ENCODE measurements around the gene LTB4R.

Gene LTB4R

GRCh38 chr14:24297190-24297964 is 13.9 kb upstream of the LTB4R start:
- no peak for FAIRE-seq
- no peak for DNase-seq (ENCODE audit: insufficient read length, low spot score)
- TF ChIP-seq PAX5 (IDR thresholded peaks at IDR 0.05; ENCODE audit: insufficient read depth, low read length, severe bottlenecking): no peak
- TF ChIP-seq POU2F2 (IDR thresholded peaks at IDR 0.05; ENCODE audit: low read depth, low read length): no peak
- no peak for TF ChIP-seq SPI1 (IDR thresholded peaks at IDR 0.05; ENCODE audit: low read depth, low read length)
- no peak for TF ChIP-seq POLR2A (IDR thresholded peaks at IDR 0.05; ENCODE audit: low read depth, low read length)
- TF ChIP-seq POLR2AphosphoS5 (IDR thresholded peaks at IDR 0.05; ENCODE audit: low read depth, low read length): no peak
- TF ChIP-seq TAF1 (IDR thresholded peaks at IDR 0.05; ENCODE audit: low read depth, low read length): no peak

GRCh38 chr14:24298892-24299254 is 12.4 kb upstream of the LTB4R start:
- DNase-seq (ENCODE audit: insufficient read length, low spot score) (no peak), FAIRE-seq (peak; percentile 13)
- TF ChIP-seq POLR2A (IDR thresholded peaks at IDR 0.05; ENCODE audit: low read depth, low read length): no peak
- TF ChIP-seq TAF1 (IDR thresholded peaks at IDR 0.05; ENCODE audit: low read depth, low read length): no peak
- no peak for TF ChIP-seq POU2F2 (IDR thresholded peaks at IDR 0.05; ENCODE audit: low read depth, low read length)
- no peak for TF ChIP-seq POLR2AphosphoS5 (IDR thresholded peaks at IDR 0.05; ENCODE audit: low read depth, low read length)
- TF ChIP-seq PAX5 (IDR thresholded peaks at IDR 0.05; ENCODE audit: insufficient read depth, low read length, severe bottlenecking): no peak
- no peak for TF ChIP-seq SPI1 (IDR thresholded peaks at IDR 0.05; ENCODE audit: low read depth, low read length)

DNA sequence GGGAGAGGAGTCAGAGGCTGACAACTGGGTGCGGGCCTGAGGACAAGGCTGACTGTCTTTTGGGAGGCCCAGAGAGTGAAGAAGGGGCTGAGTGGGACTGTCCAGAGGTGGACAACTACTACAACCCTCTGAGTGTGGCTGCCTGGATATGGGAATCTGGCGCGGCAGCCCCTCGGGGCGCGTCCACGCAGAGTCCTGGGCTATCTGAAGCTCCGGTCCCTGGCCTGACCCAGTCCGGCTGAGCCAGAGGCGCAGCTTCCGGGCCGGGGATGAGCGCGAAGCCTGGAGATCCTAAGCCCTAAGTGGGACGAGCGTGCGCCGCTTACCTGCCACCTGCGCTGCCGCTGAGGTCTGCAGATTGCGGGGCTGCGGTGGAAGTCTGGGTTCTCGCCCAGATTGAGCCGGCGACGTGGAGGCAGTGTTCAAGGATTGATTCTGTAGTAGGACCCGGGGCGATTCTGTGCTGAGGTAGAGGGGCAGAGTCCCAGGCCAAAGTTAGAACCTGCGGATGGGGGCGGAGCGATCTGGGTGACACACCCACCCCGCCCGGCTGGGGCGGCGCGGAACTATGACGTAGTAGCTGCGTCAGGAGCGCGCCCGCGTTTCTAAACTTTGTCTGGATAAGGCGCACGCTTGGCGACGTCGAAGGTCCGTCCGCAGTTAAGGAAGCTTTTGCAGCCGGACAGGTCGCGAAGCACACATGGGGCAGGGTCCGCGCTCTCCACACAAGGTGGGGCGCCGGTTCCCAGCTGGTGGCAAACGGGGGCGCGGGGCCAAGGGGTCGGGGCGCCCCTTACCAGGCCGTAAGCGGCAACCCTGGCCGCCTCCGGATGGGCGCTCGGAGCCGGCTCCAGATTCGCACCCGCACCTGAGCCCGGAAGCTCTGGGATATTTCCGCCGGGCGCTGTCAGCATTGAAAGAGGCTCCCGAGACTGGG is 11.8 kb upstream of the LTB4R start, which contains the start of the genes DHRS1 and NOP9:
TSS of gene DHRS1 (minus strand) at position 526 of the 937 bp plus-strand sequence. CDS start 674 bp downstream, outside the sequence.
TSS of gene NOP9 (plus strand) at position 596 of the 937 bp plus-strand sequence. CDS start at position 701, 105 bp downstream.
- TF ChIP-seq POLR2AphosphoS5 (IDR thresholded peaks at IDR 0.05; ENCODE audit: low read depth, low read length) (peak; percentile 47; the same call in 1 of the 2 replicates), POLR2A (IDR thresholded peaks at IDR 0.05; ENCODE audit: low read depth, low read length) (peak; percentile 61), SPI1 (IDR thresholded peaks at IDR 0.05; ENCODE audit: low read depth, low read length) (no peak)
- DNase-seq (ENCODE audit: insufficient read length, low spot score): peak; percentile 95
- peak; percentile 95 for FAIRE-seq

GRCh38 chr14:24300326-24300980 is 10.8 kb upstream of the LTB4R start:
- no peak for TF ChIP-seq PAX5 (IDR thresholded peaks at IDR 0.05; ENCODE audit: insufficient read depth, low read length, severe bottlenecking)
- TF ChIP-seq TAF1 (IDR thresholded peaks at IDR 0.05; ENCODE audit: low read depth, low read length): no peak
- TF ChIP-seq POLR2AphosphoS5 (IDR thresholded peaks at IDR 0.05; ENCODE audit: low read depth, low read length): no peak
- no peak for TF ChIP-seq POLR2A (IDR thresholded peaks at IDR 0.05; ENCODE audit: low read depth, low read length)
- TF ChIP-seq SPI1 (IDR thresholded peaks at IDR 0.05; ENCODE audit: low read depth, low read length): no peak
- no peak for TF ChIP-seq POU2F2 (IDR thresholded peaks at IDR 0.05; ENCODE audit: low read depth, low read length)
- DNase-seq (ENCODE audit: insufficient read length, low spot score) (no peak), FAIRE-seq (no peak)

DNA sequence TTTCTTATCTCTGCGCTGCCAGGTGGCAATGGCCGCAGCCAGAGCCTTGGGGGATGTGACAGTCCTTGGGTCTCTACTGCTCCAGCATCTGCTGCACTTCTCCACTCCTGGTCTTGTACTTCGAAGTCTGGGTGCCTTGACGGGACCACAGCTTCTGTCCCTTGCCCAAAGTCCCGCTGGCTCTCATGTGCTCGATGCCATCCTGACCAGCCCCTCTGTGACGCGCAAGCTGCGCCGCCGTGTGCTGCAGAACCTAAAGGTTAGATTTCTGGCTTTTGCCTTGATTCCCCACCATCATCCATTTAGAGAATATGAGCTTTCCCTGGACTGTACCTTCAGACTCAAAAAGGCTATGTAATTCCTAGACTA is 7.3 kb upstream of the LTB4R start:
- FAIRE-seq: no peak
- no peak for TF ChIP-seq POLR2A (IDR thresholded peaks at IDR 0.05; ENCODE audit: low read depth, low read length)
- TF ChIP-seq PAX5 (IDR thresholded peaks at IDR 0.05; ENCODE audit: insufficient read depth, low read length, severe bottlenecking): no peak
- TF ChIP-seq POU2F2 (IDR thresholded peaks at IDR 0.05; ENCODE audit: low read depth, low read length): no peak
- no peak for TF ChIP-seq TAF1 (IDR thresholded peaks at IDR 0.05; ENCODE audit: low read depth, low read length)
- TF ChIP-seq SPI1 (IDR thresholded peaks at IDR 0.05; ENCODE audit: low read depth, low read length): no peak
- TF ChIP-seq POLR2AphosphoS5 (IDR thresholded peaks at IDR 0.05; ENCODE audit: low read depth, low read length): no peak

DNA sequence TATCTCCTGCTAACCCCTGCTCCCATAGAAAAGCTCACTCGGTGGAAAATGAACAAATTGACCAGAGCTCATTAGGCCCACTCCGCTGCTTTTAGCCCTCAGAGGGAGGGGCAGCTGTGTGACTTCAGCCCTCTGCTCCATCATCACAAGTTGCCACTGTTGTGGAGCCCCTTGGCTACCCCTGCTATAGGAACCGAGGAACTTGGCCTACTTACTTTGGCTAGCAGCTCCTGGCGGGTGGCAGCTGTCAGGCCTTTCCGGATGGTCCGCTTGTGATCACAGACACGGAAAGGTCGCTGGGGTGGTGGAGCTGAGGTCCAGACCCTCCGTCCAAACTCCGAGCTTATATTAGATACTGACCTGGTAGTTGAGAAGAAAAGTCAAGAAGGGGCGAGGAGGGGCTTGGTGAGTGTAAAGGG is 4.1 kb upstream of the LTB4R start:
- DNase-seq (ENCODE audit: insufficient read length, low spot score) (no peak), FAIRE-seq (no peak)
- TF ChIP-seq POLR2A (IDR thresholded peaks at IDR 0.05; ENCODE audit: low read depth, low read length): peak; percentile 40; the same call in 1 of the 2 replicates
- no peak for TF ChIP-seq PAX5 (IDR thresholded peaks at IDR 0.05; ENCODE audit: insufficient read depth, low read length, severe bottlenecking)
- TF ChIP-seq SPI1 (IDR thresholded peaks at IDR 0.05; ENCODE audit: low read depth, low read length): no peak

More for the DNA sequence above, 7.3 kb upstream of the LTB4R start:
- no peak for DNase-seq (ENCODE audit: insufficient read length, low spot score)

- TF ChIP-seq POLR2AphosphoS5 (IDR thresholded peaks at IDR 0.05; ENCODE audit: low read depth, low read length) (no peak), PAX5 (IDR thresholded peaks at IDR 0.05; ENCODE audit: insufficient read depth, low read length, severe bottlenecking) (no peak), SPI1 (IDR thresholded peaks at IDR 0.05; ENCODE audit: low read depth, low read length) (peak; percentile 79), POLR2A (IDR thresholded peaks at IDR 0.05; ENCODE audit: low read depth, low read length) (no peak), TAF1 (IDR thresholded peaks at IDR 0.05; ENCODE audit: low read depth, low read length) (no peak)
- FAIRE-seq (peak; percentile 79), DNase-seq (ENCODE audit: insufficient read length, low spot score) (peak; percentile 49)
Measured at GRCh38 chr14:24307575-24308341, 3.5 kb upstream of the LTB4R start, which contains the start of gene CIDEB. TSS of gene CIDEB (minus strand) at chr14:24307977. CDS start at chr14:24307858, 119 bp downstream.

DNA sequence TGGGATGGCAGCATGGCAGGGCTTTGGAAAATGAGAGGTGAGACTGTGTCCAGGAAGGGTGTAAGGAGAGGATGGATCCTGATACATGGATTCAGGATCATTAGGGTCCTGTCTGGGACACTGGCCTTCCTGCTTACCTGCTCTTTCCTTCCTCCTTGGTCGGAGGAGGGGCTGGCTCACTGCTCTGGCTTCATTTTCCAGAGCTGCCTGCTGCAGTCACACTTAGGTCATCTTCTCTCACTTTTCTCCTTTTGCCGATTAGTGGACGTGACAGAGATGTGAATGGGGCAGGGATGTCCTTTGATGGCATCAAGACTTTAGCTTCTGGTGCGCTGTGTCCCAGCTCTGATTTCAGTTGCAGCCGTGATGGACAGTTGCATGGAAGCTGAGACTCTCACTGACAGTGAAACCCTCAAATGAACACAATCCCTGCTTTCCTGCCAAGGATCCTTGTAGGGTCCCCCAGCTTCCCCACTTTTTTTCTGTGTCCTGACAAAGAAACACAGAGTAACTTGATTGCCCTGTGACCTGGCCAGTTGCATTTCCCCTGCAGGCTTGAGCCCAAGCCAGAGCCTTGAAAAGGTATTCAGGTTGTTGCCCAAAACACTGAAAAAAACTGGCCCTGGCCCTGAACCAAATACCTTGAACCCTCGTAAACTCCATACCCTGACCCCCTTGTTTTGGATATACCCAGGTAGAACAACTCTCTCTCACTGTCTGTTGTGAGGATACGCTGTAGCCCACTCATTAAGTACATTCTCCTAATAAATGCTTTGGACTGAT is 2.8 kb upstream of the LTB4R start:
- FAIRE-seq (no peak), DNase-seq (ENCODE audit: insufficient read length, low spot score) (no peak)
- TF ChIP-seq POLR2AphosphoS5 (IDR thresholded peaks at IDR 0.05; ENCODE audit: low read depth, low read length) (no peak), TAF1 (IDR thresholded peaks at IDR 0.05; ENCODE audit: low read depth, low read length) (no peak), POU2F2 (IDR thresholded peaks at IDR 0.05; ENCODE audit: low read depth, low read length) (no peak), SPI1 (IDR thresholded peaks at IDR 0.05; ENCODE audit: low read depth, low read length) (no peak), PAX5 (IDR thresholded peaks at IDR 0.05; ENCODE audit: insufficient read depth, low read length, severe bottlenecking) (no peak), POLR2A (IDR thresholded peaks at IDR 0.05; ENCODE audit: low read depth, low read length) (no peak)
